ENCODE measurements around the gene KLHDC10. TPM values are rescaled to one million over a fixed set of nuclear protein-coding genes. Genes with fewer than 3 reads are reported as not detected.

Gene KLHDC10
- total RNA-seq, 1 donor from 2014 or later: 12.6 TPM

GRCh38 chr7:130137207-130137606 lies 66.9 kb downstream of the KLHDC10 start:
- no peak overlapping the region for H3K4me3 ChIP-seq (ENCODE audit: low read depth, low read length)
- DNase-seq (ENCODE audit: low read depth): no peak
- TF ChIP-seq CTCF (conservative IDR thresholded peaks at IDR 0.05; ENCODE audit: low read depth, low read length): no peak

GRCh38 chr7:130139193-130139960 lies 69.0 kb downstream of the KLHDC10 start:
- TF ChIP-seq CTCF (conservative IDR thresholded peaks at IDR 0.05; ENCODE audit: low read depth, low read length): no peak
- no peak overlapping the region for H3K4me3 ChIP-seq (ENCODE audit: low read depth, low read length)
- no peak for DNase-seq (ENCODE audit: low read depth)

- H3K4me3 ChIP-seq (ENCODE audit: low read depth, low read length): no peak overlapping the region
- no peak for TF ChIP-seq CTCF (conservative IDR thresholded peaks at IDR 0.05; ENCODE audit: low read depth, low read length)
- no peak for DNase-seq (ENCODE audit: low read depth)
Observed at GRCh38 chr7:130140551-130141160, 70.3 kb downstream of the KLHDC10 start.

- H3K4me3 ChIP-seq (ENCODE audit: low read depth, low read length): no peak overlapping the region
- TF ChIP-seq CTCF (conservative IDR thresholded peaks at IDR 0.05; ENCODE audit: low read depth, low read length): no peak
- DNase-seq (ENCODE audit: low read depth): no peak
Observed at GRCh38 chr7:130141161-130141883, 71.0 kb downstream of the KLHDC10 start.

GRCh38 chr7:130141884-130142653 lies 71.7 kb downstream of the KLHDC10 start:
- DNase-seq (ENCODE audit: low read depth): no peak
- H3K4me3 ChIP-seq (ENCODE audit: low read depth, low read length): no peak overlapping the region
- no peak for TF ChIP-seq CTCF (conservative IDR thresholded peaks at IDR 0.05; ENCODE audit: low read depth, low read length)

- no peak overlapping the region for H3K4me3 ChIP-seq (ENCODE audit: low read depth, low read length)
- TF ChIP-seq CTCF (conservative IDR thresholded peaks at IDR 0.05; ENCODE audit: low read depth, low read length): no peak
- no peak for DNase-seq (ENCODE audit: low read depth)
Observed at GRCh38 chr7:130142654-130143333, 72.5 kb downstream of the KLHDC10 start.
